Astrocyte of the cerebellum (primary cell): Measurements from ENCODE around the gene GGCT.
"Not testable (repeated sequence)": the region's sequence is repeated elsewhere in the genome, so short reads cannot be mapped to it uniquely, and the experiment has no call there.

ENCODE experiments used
- DNase-seq: peaks from one replicate; pipeline ENCODE4 v3.0.0-alpha.2; 2011; ENCODE audit warnings: low read depth
- H3K4me3 ChIP-seq: 2 replicates; pipeline ENCODE4 v1.5.1; 2011; ENCODE audit warnings: mild to moderate bottlenecking, low read depth, low read length, moderate library complexity
- in situ Hi-C: cut with HindIII; loops from 2 replicates; pipeline ENCODE4 v1.10.0; 2017; ENCODE audit warnings: low sequenced_read_pairs
- TF ChIP-seq, protein P1 (sequence below): IDR thresholded peaks from 2 replicates; pipeline ENCODE4 v1.5.1; 2012; ENCODE audit warnings: low read length, low read depth, moderate library complexity, mild to moderate bottlenecking; ENCODE audit errors: missing control alignments

The GGCT gene

DNA sequence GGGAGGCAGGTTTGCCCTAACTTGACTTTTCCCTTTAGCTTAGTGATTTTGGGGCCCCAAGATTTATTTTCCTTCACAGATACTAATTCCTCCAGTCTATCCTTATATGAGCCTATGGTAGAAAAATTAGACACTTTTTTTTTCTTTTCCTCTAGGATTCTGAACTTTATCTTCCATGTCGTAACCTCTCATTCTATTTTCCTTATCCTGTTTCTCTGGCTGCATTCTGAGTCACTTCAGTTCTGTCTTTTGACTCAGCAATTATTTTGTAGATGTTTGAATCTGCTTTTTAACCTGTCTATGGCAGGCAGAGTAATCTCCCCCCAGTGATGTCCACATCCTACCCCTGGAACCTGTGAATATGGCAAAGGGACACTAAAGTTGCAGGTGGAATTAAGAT is 19.0 kb downstream of the GGCT start:
- no peak for DNase-seq
- in situ Hi-C loops, result no loop called here
- H3K4me3 ChIP-seq, result no peak overlapping the region
- TF ChIP-seq, protein P1, sequence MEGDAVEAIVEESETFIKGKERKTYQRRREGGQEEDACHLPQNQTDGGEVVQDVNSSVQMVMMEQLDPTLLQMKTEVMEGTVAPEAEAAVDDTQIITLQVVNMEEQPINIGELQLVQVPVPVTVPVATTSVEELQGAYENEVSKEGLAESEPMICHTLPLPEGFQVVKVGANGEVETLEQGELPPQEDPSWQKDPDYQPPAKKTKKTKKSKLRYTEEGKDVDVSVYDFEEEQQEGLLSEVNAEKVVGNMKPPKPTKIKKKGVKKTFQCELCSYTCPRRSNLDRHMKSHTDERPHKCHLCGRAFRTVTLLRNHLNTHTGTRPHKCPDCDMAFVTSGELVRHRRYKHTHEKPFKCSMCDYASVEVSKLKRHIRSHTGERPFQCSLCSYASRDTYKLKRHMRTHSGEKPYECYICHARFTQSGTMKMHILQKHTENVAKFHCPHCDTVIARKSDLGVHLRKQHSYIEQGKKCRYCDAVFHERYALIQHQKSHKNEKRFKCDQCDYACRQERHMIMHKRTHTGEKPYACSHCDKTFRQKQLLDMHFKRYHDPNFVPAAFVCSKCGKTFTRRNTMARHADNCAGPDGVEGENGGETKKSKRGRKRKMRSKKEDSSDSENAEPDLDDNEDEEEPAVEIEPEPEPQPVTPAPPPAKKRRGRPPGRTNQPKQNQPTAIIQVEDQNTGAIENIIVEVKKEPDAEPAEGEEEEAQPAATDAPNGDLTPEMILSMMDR, result no peak

DNA sequence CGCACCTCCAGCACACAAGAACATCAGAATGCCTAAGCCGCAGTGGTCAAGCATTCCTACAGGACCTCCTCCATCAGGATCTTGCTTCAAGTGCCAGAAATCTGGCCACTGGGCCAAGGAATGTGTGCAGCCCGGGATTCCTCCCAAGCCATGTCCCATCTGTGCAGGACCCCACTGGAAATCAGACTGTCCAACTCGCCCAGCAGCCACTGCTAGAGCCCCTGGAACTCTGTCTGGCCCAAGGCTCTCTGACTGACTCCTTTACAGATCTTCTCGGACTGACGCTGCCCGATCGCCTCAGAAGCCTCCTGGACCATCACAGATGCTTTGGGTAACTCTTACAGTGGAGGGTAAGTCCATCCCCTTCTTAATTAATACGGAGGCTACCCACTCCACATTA is 23.2 kb downstream of the GGCT start:
- H3K4me3 ChIP-seq, DNase-seq, in situ Hi-C loops: not testable (repeated sequence)

DNA sequence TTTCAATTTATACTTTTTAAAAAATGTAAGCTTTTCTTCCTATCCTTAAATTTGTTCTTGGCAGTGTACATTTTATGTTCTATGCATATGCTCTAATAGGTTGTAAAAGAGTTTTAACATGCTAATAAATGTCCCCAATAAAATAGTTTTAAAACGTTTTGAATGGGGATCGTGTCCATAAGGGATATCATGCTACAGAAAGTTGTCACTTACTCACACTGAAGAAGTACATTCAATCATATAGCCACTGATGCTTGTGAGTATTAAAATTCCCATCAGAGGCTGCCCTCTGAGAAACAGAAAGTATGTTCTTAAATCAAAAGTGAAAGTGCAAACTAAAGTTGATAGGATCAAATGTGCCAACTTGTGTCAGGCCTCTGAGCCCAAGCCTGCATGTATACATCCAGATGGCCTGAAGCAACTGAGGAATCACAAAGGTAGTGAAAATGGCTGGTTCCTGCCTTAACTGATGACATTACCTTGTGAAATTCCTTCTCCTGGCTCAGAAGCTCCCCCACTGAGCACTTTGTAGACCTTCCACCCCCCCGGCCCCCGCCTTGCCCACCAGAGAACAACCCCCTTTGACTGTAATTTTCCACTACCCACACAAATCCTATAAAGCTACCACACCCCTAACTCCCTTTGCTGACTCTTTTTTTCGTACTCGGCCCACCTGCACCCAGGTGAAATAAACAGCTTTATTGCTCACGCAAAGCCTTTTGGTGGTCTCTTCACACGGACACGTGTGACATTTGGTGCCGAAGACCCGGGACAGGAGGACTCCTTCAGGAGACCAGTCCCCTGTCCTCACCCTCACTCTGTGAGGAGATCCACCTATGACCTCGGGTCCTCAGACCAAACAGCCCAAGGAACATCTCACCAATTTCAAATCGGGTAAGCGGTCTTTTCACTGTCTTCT is 25.2 kb downstream of the GGCT start:
- no peak for DNase-seq
- peak overlapping the region; percentile 75 for H3K4me3 ChIP-seq
- in situ Hi-C loops, result no loop called here
- TF ChIP-seq, protein P1, result no peak

DNA sequence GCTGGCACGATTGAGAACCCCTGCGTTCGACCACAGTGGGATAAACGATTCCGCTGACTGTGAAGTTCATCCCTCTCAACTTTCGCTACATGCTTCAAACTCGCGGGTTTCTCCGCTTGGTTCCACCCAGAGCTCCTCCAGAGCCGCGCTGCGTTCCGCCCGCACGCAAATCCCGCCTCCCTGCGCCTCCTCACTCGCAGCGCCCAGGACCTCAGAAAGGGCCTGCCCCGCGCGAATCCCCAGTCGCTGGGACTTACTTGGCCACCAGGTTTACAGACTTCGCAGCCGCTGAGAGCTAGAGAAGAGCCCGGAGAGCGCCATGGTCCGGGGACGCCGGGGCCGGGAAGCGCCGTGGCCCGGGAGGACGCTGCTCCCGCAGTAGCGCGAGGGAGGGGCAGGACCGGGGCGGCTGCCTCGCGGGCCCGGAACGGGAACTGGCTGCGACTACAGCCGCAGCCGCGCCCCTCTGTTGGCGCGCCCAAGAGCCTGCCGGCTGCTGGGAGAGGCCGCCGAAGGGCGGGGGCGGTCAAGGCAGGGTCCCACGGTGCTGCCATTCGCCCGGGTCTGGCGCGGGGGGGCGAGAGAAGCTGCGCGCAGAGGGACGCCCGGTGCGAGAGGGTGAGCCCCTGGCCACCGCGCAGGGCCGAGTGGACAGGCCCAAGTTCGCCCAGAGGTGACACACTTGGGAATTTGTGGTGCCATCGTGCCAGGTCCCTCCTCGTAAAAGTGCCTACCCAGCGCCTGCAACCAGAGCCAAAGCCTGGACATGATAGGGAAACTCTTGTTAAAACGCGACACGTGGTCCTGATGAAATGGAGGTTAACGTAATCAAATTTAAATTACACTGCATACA is 26.1 kb downstream of the GGCT start, which contains the start of gene NOD1:
TSS of gene NOD1 (minus strand) at position 436 of the 853 bp plus-strand sequence. CDS start 21,863 bp downstream, outside the sequence.
- in situ Hi-C loops, result no loop called here
- TF ChIP-seq, protein P1, result no peak
- DNase-seq, result no peak
- H3K4me3 ChIP-seq, result peak within 1 kb of the TSS; percentile 75

DNA sequence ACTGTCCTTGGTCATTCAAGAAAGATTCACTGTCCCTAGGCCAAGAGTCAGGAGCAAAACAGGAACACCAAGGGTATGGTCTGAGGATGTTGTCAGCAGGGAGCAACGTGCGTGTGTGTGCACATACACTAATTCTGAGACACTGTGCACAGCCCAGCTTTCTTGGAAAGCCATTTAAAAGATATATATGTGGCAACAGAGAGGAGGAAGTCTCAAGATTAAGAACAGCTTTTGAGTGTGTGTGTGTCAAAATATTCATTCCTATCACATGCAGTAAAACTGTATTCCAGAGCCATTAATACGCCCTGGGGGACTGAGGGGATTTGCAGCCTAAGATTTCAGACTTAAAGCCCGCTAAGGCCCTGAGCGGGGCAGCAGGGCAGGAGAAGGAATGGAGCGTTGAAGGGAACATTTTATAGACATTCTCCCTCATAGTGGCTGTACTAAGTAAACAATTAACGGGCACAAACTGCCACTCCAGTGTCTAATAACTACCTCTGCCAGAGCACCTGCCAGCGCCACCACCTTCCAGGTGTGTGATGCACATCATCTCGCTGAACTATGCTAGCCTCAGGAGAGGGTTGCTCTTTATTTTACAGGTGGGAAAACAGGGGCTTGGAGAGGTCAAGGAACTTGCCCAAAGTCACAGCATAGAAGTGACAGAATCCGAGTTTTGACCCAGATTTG is 28.0 kb downstream of the GGCT start:
- TF ChIP-seq, protein P1, result no peak
- DNase-seq, result no peak
- in situ Hi-C loops, result no loop called here
- no peak overlapping the region for H3K4me3 ChIP-seq

DNA sequence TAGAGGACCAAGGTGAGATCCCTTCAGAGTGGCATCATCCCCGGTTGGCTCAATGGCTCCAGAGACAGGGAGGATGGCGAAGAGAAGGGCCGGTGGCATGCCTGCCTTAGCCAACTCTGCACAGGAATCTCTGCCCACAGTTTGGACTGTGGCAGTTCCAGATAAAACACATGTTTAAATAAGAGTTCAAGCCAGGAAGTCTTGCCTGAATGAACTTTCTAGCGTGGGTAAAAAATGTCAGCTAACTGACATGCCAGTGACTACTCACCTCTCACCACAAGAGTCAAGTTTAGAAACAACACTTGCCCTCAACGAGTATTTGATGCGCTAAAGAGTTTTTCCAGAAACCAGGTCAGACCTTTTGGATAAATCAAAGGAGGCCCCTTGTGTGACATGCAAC is 29.0 kb downstream of the GGCT start:
- in situ Hi-C loops, result no loop called here
- no peak for DNase-seq
- no peak overlapping the region for H3K4me3 ChIP-seq
- TF ChIP-seq, protein P1, result no peak
